ENCODE measurements around the gene SLCO3A1. TPM values are rescaled to one million over a fixed set of nuclear protein-coding genes. Genes with fewer than 3 reads are reported as not detected.

SLCO3A1 gene
- total RNA-seq, 1 donor from 2014 or later = 36.4 TPM

DNA sequence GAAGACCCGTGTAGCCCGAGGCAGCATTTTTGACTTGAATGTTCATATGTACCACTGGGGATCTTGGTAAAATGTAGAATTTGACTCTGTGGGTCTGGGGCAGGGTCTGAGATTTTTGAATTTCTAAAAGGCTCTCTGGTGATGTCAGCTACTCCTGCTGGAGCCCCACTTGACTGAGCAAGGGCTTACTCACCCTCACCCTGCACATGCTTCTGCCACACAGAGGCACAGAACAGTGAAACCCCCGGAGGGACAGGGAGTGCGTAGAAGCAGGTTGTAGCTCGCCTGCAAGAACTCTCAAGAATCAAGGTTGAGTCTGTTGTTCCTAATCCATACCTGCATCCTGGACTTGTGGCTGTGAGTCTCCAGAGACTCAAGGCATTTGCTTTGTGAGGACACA lies 41.1 kb downstream of the SLCO3A1 start:
- intact Hi-C loops (cut with DNase I) = no loop called here
- no peak for DNase-seq (ENCODE audit: low spot score)
- no peak for ATAC-seq

DNA sequence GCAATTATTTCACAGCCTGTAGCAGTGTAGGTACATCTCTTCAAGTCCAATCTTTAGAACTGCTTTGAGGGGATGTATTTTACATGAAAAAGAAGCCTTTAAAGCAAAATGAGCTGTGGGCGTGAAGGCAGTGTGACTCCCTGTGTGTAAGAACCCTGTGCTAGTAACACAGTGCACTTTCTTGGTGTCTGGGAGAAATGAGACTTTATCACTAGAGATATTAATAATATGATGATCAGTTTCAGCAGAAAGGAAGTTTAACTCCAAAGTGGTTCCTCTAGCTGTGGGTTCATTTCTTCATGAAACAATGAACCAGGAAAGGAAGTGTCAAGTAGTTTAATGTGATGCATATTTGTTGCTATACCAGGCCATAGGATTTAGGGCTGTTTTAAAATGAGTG lies 41.5 kb downstream of the SLCO3A1 start:
- DNase-seq (ENCODE audit: low spot score) (no peak), ATAC-seq (no peak)
- intact Hi-C loops (cut with DNase I) = no loop called here

DNA sequence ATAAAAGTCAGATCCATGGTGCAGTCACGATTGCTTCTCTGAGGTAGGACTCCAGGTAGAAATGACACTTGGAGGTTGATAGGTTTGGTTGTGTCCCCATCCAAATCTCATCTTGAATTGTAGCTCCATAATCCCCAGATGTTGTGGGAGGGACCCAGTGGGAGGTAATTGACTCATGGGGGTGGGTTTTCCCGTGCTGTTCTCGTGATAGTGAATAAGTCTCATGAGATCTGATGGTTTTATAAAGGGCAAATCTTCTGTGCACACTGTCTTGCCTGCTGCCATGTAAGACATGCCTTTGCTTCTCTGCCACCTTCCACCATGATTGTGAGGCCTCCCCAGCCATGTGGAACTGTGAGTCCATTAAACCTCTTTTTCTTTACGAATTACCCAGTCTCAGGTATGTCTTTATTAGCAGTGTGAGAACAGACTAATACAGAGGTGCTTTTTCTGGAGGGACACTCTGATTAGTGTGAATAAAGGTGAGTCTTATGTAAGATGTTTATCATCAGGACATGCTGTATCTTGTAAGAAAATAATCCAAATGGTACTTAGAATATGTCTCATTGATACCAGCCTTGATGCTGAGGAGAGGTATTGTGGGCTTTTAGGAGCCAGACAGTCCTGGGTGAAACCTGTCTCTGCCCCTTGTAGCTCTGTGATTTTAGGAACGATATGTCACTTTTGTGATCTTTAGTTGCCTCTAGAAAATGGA lies 43.0 kb downstream of the SLCO3A1 start:
- ATAC-seq (no peak), DNase-seq (ENCODE audit: low spot score) (no peak)
- intact Hi-C loops (cut with DNase I) = no loop called here

DNA sequence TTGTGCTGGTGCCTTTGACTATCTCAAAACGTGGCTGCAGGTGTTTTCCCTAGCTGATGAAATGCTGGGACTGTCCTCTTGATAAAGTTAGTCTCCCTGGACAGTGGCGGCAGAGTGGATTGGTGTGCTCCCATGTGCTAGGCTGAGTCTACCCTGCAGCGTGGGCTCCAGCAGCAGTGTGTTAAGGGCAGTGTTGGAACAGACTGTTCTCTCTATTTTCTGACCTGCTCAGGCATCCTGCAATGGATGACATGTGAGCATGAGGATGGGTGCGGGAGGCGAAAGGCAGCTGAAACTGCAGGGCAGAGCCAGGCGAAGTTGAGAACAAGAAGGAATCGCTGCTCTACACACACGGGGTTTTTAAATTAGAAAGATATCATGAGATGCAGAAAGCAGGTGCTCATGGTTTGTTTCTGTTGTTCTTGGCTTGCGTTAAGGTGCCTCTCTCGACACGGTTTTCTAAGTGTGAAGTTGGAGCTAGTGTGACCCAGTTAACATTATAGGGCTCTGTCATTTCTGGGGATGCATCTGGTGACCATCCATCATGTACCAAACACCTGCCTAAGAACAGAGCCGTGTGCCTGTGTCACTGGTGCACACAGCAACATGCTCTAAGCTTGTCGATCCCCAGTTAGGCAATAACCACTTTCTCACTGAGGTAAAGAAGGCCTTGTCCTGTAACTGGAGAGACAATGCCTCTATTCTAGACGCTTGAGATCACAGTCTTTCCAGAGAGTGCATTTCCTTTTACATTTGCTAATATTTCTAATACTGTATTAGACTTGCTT lies 44.3 kb downstream of the SLCO3A1 start:
- no peak for DNase-seq (ENCODE audit: low spot score)
- ATAC-seq = no peak
- intact Hi-C loops (cut with DNase I) = no loop called here

DNA sequence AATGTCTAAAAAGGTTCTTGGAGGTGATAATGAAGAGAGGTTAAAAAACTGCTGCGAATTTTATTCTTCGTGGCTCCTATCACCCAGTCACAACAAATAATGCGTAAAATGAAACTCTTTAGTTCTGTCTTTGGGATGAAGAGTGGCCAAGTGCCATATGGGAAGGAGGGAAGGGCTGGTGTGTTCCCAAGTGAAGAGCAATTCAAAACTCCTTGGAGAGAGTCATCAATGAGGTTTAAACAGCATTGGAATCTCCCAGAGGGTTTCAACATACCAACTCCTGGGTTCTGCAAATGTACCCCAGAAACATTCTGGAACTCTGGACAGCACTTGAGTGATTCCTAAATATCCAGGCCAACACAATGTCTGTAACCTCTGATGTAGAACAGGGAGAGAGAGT lies 45.3 kb downstream of the SLCO3A1 start:
- ATAC-seq (no peak), DNase-seq (ENCODE audit: low spot score) (no peak)
- intact Hi-C loops (cut with DNase I) = no loop called here

DNA sequence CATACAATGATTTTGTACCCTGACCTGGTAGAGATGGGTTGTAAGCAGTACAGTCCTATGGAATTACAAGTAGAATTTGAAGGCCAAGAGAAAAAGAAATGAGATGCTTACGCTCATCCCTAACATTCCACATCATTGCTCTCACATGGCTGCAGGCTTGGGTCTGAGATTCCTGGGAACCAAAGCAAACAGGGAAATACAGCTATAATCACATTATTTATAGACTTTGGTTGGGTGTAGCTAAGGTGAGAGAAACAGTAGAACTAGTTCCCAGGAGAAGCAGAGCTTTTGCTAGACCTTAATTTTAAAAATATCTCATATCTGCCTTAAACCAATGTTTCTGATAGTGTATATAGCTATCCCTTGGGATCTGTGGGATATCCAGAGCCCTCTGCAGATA lies 51.4 kb downstream of the SLCO3A1 start:
- intact Hi-C loops (cut with DNase I) = no loop called here
- ATAC-seq (no peak), DNase-seq (ENCODE audit: low spot score) (no peak)

DNA sequence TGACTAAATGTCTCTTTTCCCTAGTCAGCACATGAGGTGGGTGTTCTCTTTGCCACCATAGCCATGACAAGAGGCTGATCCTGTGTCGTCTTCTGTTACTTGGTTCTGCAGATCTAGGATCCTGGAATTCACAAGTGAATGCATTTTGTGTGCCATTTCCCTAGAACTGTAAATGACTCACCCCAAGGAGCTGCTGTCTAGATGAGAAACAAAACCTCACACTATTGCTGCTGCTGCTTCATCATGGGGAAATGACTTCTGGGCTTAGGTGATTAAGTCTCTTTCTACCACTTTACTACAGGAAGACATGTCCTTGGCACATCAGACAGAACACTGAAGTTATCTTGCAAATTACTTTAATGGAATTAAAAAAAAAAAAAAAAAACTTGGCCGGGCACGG lies 54.9 kb downstream of the SLCO3A1 start:
- intact Hi-C loops (cut with DNase I) = no loop called here
- DNase-seq (ENCODE audit: low spot score) (no peak), ATAC-seq (no peak)

DNA sequence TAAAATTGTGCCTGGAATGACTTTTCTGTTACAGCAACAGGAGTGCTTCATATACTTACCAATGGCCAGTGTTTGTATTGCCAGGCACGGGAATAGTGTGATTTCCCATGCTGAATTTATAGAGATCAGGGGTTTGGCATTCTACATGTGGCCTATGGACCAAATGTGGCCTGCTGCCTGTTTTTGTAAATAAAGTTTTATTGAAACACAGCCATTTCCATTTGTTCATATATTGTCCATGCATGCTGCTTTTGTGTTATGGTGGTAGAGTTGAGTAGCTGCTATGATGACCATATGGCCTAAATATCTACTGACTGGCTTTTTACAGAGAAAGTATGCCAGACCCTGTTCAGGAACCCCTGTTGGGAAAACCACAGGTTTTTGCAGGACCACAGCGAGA lies 55.6 kb downstream of the SLCO3A1 start:
- DNase-seq (ENCODE audit: low spot score) (no peak), ATAC-seq (no peak)
- intact Hi-C loops (cut with DNase I) = no loop called here

DNA sequence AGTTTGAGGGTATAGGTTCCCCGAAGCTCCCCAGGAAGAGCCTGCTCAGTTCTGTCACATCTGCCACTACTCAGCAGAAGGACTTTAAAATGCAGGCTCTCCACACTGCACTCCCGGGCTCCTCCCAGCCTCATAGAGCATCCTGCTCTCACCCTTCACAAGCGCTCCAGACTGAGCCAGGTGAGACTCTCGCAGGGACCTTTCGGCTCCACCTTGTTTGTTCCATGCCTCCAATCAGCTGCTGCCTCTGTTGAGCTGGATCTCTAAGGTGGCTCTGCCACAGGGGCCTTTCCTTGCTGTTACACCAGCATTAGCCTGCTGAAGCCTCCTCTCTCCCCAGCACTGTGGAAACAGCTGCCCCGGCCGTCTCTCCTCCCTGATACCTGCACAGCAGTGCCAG lies 56.1 kb downstream of the SLCO3A1 start:
- DNase-seq (ENCODE audit: low spot score) (no peak), ATAC-seq (no peak)
- intact Hi-C loops (cut with DNase I) = no loop called here

DNA sequence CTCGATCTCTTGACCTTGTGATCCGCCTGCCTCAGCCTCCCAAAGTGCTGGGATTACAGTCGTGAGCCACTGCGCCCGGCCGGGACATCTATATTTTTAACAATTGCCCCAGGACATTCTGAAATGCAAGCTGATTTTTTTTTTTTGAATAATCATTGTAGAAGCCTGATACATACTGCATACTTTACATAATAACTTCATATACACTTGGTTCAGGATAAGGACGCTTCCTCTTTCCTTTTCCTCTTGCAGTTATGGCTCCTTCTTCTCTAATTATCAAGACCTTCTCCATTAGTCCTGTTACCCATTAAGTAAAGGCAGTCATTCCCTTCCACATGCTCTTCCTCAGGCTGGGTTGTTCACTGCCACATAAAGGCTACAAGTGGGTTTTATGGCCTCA lies 58.3 kb downstream of the SLCO3A1 start:
- no peak for DNase-seq (ENCODE audit: low spot score)
- ATAC-seq = no peak
- intact Hi-C loops (cut with DNase I) = no loop called here

DNA sequence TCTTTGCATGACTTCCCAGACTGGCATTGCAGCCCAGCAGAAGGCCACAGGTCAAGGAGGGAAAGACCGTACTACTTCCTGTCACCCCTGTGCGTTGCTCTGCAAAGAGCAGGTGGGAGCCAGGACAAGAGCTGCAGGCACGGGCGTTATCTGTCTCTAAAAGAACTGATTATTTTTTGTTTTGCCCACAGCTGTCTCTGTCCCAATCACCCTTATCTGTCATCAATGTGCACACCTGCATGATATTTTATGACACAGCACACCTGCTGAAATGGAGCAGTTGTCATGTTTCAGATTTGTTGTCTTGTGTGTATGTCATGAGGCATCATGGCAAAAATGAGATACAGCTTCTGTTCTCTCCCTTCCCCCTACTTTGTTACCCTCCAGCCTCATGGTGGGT lies 58.8 kb downstream of the SLCO3A1 start:
- intact Hi-C loops (cut with DNase I) = no loop called here
- ATAC-seq = no peak
- DNase-seq (ENCODE audit: low spot score) = no peak

DNA sequence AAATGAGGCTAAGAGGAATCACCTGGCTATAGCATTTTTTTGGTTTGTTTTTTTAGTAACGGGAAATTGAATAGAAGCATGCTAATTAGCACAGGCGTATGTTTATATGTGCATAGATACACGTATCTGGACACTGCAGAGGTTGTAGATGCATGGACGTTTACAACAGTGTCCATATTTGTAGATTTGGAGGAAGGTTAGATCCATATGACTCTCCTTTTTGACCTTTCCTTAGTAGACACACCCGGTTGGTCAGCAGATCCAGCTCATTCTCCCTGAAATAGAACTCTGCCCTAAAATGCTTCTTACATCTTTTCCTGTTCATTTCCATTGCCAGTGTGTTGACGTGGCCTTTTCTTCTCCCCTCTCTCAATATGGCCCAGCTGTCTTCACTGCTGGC lies 60.1 kb downstream of the SLCO3A1 start:
- DNase-seq (ENCODE audit: low spot score) = no peak
- ATAC-seq = no peak
- intact Hi-C loops (cut with DNase I) = no loop called here

DNA sequence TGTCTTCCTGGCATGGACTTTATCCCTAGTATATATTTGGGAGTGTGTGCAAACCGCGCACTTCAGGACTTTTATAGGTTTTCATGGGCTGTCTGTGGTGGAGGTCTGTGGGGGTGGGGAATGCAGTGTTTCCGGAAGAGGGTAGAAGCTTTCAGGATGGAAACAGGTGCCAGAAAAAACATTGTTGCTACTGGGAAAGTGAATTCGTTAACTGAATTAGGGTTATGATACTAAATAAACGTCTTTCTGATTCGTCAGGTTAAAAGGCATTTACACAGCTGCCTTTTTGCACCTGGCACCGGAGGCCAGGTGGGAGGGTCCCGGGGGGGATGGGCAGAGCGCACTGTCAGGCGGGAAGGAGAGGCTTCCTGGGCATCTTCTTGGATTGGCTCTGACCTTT lies 62.1 kb downstream of the SLCO3A1 start:
- intact Hi-C loops (cut with DNase I) = no loop called here
- ATAC-seq (no peak), DNase-seq (ENCODE audit: low spot score) (no peak)

DNA sequence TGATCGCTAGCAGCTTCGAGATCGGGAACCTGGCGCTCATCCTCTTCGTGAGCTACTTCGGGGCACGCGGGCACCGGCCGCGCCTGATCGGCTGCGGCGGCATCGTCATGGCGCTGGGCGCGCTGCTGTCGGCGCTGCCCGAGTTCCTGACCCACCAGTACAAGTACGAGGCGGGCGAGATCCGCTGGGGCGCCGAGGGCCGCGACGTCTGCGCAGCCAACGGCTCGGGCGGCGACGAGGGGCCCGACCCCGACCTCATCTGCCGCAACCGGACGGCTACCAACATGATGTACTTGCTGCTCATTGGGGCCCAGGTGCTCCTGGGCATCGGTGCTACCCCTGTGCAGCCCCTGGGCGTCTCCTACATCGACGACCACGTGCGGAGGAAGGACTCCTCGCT lies 62.5 kb downstream of the SLCO3A1 start:
- ATAC-seq = no peak
- DNase-seq (ENCODE audit: low spot score) = no peak
- intact Hi-C loops (cut with DNase I) = no loop called here

DNA sequence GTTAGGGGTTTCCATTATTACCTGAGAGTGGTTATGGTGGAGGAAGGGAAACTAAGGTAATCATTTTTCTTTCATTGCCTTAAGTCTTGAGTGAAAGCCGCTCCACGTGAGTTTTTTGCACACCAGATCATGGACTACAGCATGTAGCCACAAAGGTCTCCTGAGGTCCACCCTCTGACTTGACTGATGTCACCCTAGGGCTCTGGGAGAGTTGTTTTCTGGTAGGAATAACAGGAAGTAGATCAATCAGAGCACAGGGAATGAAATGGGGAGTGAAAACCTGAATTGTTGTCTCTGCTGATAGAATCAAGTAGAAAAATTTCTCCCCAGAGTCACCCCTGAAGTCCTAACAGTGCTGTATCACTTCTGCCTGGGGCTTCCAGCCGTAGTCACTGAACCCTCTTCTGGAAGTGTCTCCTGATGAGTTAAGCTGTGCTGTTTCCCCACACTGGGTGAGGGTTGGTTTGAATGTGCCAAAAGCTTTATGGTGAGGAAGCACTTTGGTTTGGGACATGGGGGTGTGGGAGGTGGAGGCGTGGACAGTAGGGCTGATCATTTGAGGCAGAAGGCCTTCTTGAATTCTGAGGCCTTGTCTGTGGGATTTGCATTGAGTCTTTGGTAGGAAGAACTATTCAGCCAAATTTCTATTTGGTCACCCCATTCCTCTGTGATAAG lies 64.3 kb downstream of the SLCO3A1 start:
- ATAC-seq (no peak), DNase-seq (ENCODE audit: low spot score) (no peak)
- intact Hi-C loops (cut with DNase I) = no loop called here

DNA sequence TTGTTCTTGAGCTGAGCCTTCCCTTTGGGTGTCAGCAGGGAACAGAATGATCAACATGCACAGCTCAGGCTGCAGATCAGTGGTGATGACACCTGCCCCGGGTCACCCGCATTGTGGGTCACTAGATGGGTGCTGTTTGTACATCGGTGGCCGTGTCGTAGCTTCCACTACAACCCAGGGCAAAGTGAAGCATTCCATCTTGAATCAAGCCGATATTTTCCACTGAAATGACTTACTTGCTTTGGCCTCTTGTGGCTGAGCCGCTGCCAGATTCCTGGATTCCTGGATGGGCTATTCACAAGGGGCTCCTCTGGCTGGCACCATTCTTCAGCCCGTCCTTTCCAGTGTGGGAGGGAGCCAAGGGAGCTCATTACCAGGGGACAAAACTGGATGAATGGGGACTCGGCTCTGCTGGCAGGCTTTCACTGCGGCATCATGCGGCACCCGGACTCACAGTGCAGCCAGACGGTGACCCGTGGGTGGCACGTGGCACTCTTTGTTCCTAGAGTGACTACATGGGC lies 65.6 kb downstream of the SLCO3A1 start:
- peak; percentile 35 for ATAC-seq
- DNase-seq (ENCODE audit: low spot score) = peak; percentile 64
- intact Hi-C loops (cut with DNase I) = no loop called here

DNA sequence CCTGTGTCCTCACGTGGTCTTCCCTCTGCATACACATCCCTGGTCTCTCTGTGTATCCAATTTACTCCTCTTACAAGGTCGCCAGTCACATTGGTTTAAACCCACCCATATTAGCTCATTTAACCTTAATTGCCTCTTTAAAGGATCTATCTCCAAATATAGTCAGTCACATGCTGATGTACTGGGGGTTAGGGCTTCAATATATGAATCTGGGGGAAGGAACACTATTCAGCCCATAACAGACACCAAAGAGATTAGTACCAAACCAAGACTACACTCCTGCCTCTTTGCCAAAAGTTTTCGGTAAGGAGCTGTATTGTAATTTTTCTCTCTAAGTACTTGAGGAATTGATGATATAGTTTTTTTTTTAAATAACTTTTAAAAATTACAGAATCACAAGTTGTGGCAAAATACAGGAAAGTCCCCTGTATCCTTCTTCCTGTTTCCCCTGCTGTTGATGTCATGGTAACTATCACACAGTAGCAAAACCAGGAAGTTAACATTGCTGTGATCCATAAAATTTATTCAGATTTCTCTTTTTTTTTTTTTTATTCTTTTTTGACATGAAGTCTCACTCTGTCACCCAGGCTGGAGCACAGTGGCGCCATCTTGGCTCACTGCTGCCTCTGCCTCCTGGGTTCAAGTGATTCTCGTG lies 67.8 kb downstream of the SLCO3A1 start:
- ATAC-seq (peak; percentile 50), DNase-seq (ENCODE audit: low spot score) (no peak)
- intact Hi-C loops (cut with DNase I) = no loop called here

DNA sequence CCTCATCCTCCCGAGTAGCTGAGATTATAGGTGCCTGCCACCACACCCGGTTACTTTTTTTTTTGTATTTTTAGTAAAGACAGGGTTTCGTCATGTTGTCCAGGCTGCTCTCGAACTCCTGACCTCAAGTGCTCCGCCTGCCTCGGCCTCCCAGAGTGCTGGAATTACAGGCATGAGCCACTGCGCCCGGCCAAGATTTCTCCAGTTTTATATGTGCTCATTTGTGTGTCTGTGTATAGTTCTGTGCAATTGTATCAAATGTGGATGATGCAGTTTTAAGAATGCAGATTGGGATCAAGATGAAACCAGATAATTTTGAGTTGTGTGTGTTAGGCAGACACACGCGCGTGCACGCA lies 68.3 kb downstream of the SLCO3A1 start:
- DNase-seq (ENCODE audit: low spot score) (no peak), ATAC-seq (peak; percentile 46)
- intact Hi-C loops (cut with DNase I) = no loop called here

DNA sequence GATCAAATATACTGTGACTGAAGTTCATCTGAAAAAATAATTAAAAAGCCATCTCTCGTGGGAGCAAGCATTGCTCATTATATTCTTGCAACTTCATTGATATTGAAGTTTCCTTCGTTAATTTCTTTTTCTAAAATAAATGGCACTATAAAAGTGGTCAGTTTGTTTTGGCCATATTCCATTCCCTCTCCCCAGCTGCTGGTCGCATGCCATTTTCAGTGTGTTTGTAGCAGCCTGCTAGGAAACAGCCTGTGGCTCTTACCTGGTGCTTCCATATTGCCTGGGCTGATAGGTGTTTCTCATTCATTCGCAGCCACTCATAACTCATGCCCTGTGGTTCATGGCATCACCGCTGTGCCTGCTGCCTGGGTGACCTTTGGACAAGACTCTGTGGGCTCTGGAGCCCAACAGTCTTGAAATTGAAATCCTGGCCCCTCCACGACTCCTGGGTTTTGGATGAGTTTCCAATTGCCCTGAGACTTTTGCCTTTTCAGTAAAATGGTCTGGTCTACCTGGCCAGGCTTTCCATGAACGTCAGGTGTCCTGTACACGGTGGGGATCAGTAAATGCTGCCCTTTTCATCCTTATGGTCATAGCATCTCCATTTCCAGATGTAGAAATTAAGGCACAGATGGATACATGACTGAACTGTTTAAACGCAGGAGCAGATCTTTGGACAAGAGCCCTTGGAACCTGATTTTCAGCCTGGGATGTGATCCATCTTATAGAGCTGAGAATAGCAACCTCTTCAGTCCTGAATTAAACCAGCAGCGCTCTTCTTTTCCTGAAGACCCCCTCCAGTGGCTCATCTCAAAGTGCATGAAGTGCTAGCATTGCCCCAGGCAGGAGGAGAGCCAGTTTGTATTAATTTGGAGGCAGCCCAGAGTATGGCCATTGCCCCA lies 69.4 kb downstream of the SLCO3A1 start:
- intact Hi-C loops (cut with DNase I) = no loop called here

More for the DNA sequence above, 69.4 kb downstream of the SLCO3A1 start:
- ATAC-seq (no peak), DNase-seq (ENCODE audit: low spot score) (no peak)
